Karpas-422 (cell line): ENCODE results near the gene PRPS1. TPM values are rescaled to one million over a fixed set of nuclear protein-coding genes. Genes with fewer than 3 reads are reported as not detected.
"Not testable (repeated sequence)": the region's sequence is repeated elsewhere in the genome, so short reads cannot be mapped to it uniquely, and the experiment has no call there.

Source experiments
- DNase-seq: peaks from one replicate; pipeline ENCODE4 v3.0.0-alpha.2; 2015
- H2AFZ ChIP-seq: fragments of 200-600 bp; sonication (generic); 2 replicates; pipeline ENCODE4 v1.6.1; 2014; ENCODE audit warnings: antibody characterized with exemption, low read length, mixed read lengths
- H3K27ac ChIP-seq: fragments of 200-600 bp; sonication (generic); 2 replicates; pipeline ENCODE4 v1.5.1; 2014; ENCODE audit warnings: mild to moderate bottlenecking, low read length, moderate library complexity
- H3K27me3 ChIP-seq: fragments of 200-600 bp; sonication (generic); 2 replicates; pipeline ENCODE4 v1.6.1; 2014; ENCODE audit warnings: low read length, mixed read lengths
- H3K36me3 ChIP-seq: fragments of 200-600 bp; sonication (generic); 2 replicates; pipeline ENCODE4 v1.6.1; 2014; ENCODE audit warnings: low read length, mixed read lengths; ENCODE audit not compliant: insufficient read depth
- H3K4me1 ChIP-seq: fragments of 200-600 bp; sonication (generic); 2 replicates; pipeline ENCODE4 v1.6.1; 2014; ENCODE audit warnings: mild to moderate bottlenecking, low read length, mixed read lengths
- H3K4me2 ChIP-seq: fragments of 200-600 bp; sonication (generic); 2 replicates; pipeline ENCODE4 v1.6.1; 2014; ENCODE audit warnings: low read length, low read depth, mild to moderate bottlenecking; ENCODE audit not compliant: poor library complexity, severe bottlenecking
- H3K4me3 ChIP-seq: fragments of 200-600 bp; sonication (generic); 2 replicates; pipeline ENCODE4 v1.5.1; 2014; ENCODE audit warnings: mild to moderate bottlenecking, antibody characterized with exemption, low read length, mixed read lengths
- H3K79me2 ChIP-seq: fragments of 200-600 bp; sonication (generic); 2 replicates; pipeline ENCODE4 v1.6.1; 2014; ENCODE audit warnings: mild to moderate bottlenecking, low read length, mixed read lengths
- H3K9ac ChIP-seq: fragments of 200-600 bp; sonication (generic); 2 replicates; pipeline ENCODE4 v1.6.0; 2014; ENCODE audit warnings: low read length
- H3K9me2 ChIP-seq: fragments of 200-600 bp; sonication (generic), shearing (Covaris generic); replicated peaks from 2 replicates; pipeline ENCODE4 v1.6.0; 2014; ENCODE audit warnings: mild to moderate bottlenecking, low read length, moderate library complexity; ENCODE audit not compliant: insufficient read depth
- H3K9me3 ChIP-seq: fragments of 300-700, 200-600 bp; sonication (generic); 2 replicates; pipeline ENCODE4 v1.6.1; 2014; ENCODE audit warnings: low read length, mixed read lengths
- H4K20me1 ChIP-seq: fragments of 200-600 bp; sonication (generic); 2 replicates; pipeline ENCODE4 v1.6.1; 2014; ENCODE audit warnings: mild to moderate bottlenecking, antibody characterized with exemption, low read length, low read depth; ENCODE audit not compliant: insufficient read depth
- total RNA-seq: library from RNA; depleted of rRNA; stranded (reverse); fragments of >200 nt; shearing (Covaris generic); gene quantifications from 2 replicates; pipeline ENCODE4 v1.2.3, GENCODE V29; 2014; ENCODE audit warnings: low replicate concordance

The PRPS1 gene
- total RNA-seq, 1 experiment from 2014 or later: 50.7 TPM

GRCh38 chrX:107662145-107662544, 33.8 kb downstream of the PRPS1 start:
- Histone ChIP-seq H4K20me1 (no peaks in the 10 kb centered on the region), H3K27me3 (no peaks in the 10 kb centered on the region), H3K9ac (no peak overlapping the region), H3K9me2 (no peaks in the 10 kb centered on the region), H3K36me3 (no peaks in the 10 kb centered on the region), H3K27ac (no peak overlapping the region), H3K4me2 (no peak overlapping the region), H3K79me2 (no peaks in the 10 kb centered on the region), H3K9me3 (no peaks in the 10 kb centered on the region), H3K4me1 (no peaks in the 10 kb centered on the region), H3K4me3 (no peak overlapping the region), H2AFZ (no peak overlapping the region)
- DNase-seq: no peak

- no peaks in the 10 kb centered on the region for H3K9me2 ChIP-seq
- H3K36me3 ChIP-seq: no peaks in the 10 kb centered on the region
- H3K9me3 ChIP-seq: no peaks in the 10 kb centered on the region
- H3K27me3 ChIP-seq: no peaks in the 10 kb centered on the region
- H3K4me2 ChIP-seq: no peak overlapping the region
- no peak overlapping the region for H2AFZ ChIP-seq
- H3K4me3 ChIP-seq: no peak overlapping the region
- no peak overlapping the region for H3K9ac ChIP-seq
- no peaks in the 10 kb centered on the region for H3K79me2 ChIP-seq
- H3K27ac ChIP-seq: no peak overlapping the region
- no peak for DNase-seq
- H4K20me1 ChIP-seq: no peaks in the 10 kb centered on the region
- no peaks in the 10 kb centered on the region for H3K4me1 ChIP-seq
Measured at GRCh38 chrX:107662824-107663223, 34.5 kb downstream of the PRPS1 start.

GRCh38 chrX:107666931-107667330, 38.6 kb downstream of the PRPS1 start:
- no peaks in the 10 kb centered on the region for H3K9me3 ChIP-seq
- H3K36me3 ChIP-seq: no peaks in the 10 kb centered on the region
- H3K9me2 ChIP-seq: no peaks in the 10 kb centered on the region
- no peak overlapping the region for H3K9ac ChIP-seq
- no peak overlapping the region for H2AFZ ChIP-seq
- no peaks in the 10 kb centered on the region for H3K27me3 ChIP-seq
- H3K4me2 ChIP-seq: no peak overlapping the region
- H3K4me3 ChIP-seq: no peak overlapping the region
- no peaks in the 10 kb centered on the region for H3K4me1 ChIP-seq
- H3K27ac ChIP-seq: no peak overlapping the region
- DNase-seq: no peak
- no peaks in the 10 kb centered on the region for H3K79me2 ChIP-seq
- no peaks in the 10 kb centered on the region for H4K20me1 ChIP-seq

- Histone ChIP-seq H3K9ac (no peak overlapping the region), H3K36me3 (no peaks in the 10 kb centered on the region)
Measured at GRCh38 chrX:107667426-107667825, 39.1 kb downstream of the PRPS1 start.

GRCh38 chrX:107668710-107669109, 40.4 kb downstream of the PRPS1 start:
- H3K9me3 ChIP-seq, H3K27me3 ChIP-seq, H3K27ac ChIP-seq, H3K4me3 ChIP-seq, H4K20me1 ChIP-seq, H3K79me2 ChIP-seq, DNase-seq, H3K4me2 ChIP-seq, H2AFZ ChIP-seq, H3K9ac ChIP-seq, H3K9me2 ChIP-seq, H3K36me3 ChIP-seq: not testable (repeated sequence)
- peaks cover 11% of the 10 kb centered on the region for H3K4me1 ChIP-seq

More at GRCh38 chrX:107667426-107667825, 39.1 kb downstream of the PRPS1 start:
- no peaks in the 10 kb centered on the region for H3K9me2 ChIP-seq
- no peak overlapping the region for H3K4me3 ChIP-seq
- no peak overlapping the region for H2AFZ ChIP-seq
- no peak overlapping the region for H3K27ac ChIP-seq
- H4K20me1 ChIP-seq: no peaks in the 10 kb centered on the region
- H3K4me1 ChIP-seq: no peaks in the 10 kb centered on the region
- H3K9me3 ChIP-seq: no peaks in the 10 kb centered on the region
- no peak overlapping the region for H3K4me2 ChIP-seq
- no peaks in the 10 kb centered on the region for H3K27me3 ChIP-seq
- H3K79me2 ChIP-seq: no peaks in the 10 kb centered on the region
- no peak for DNase-seq

- H3K9ac ChIP-seq: no peak overlapping the region
- H3K4me3 ChIP-seq: no peak overlapping the region
- H3K9me3 ChIP-seq: no peaks in the 10 kb centered on the region
- no peaks in the 10 kb centered on the region for H3K36me3 ChIP-seq
- H3K79me2 ChIP-seq: no peaks in the 10 kb centered on the region
- H3K27me3 ChIP-seq: no peaks in the 10 kb centered on the region
- no peak for DNase-seq
- H2AFZ ChIP-seq: no peak overlapping the region
- H4K20me1 ChIP-seq: no peaks in the 10 kb centered on the region
- H3K4me2 ChIP-seq: no peak overlapping the region
- peaks cover 16% of the 10 kb centered on the region for H3K4me1 ChIP-seq
- no peaks in the 10 kb centered on the region for H3K9me2 ChIP-seq
- no peak overlapping the region for H3K27ac ChIP-seq
Measured at GRCh38 chrX:107669261-107669660, 41.0 kb downstream of the PRPS1 start.

- Histone ChIP-seq H3K79me2 (no peaks in the 10 kb centered on the region), H3K9me2 (no peaks in the 10 kb centered on the region)
Measured at GRCh38 chrX:107669885-107670628, 41.7 kb downstream of the PRPS1 start.

GRCh38 chrX:107671256-107671655, 42.9 kb downstream of the PRPS1 start:
- not testable (repeated sequence) for H3K27me3 ChIP-seq, H3K27ac ChIP-seq, H3K9ac ChIP-seq

More at GRCh38 chrX:107669885-107670628, 41.7 kb downstream of the PRPS1 start:
- H3K4me2 ChIP-seq: no peak overlapping the region
- H3K4me1 ChIP-seq: peaks cover 24% of the 10 kb centered on the region
- H2AFZ ChIP-seq: no peak overlapping the region
- no peaks in the 10 kb centered on the region for H3K27me3 ChIP-seq
- no peaks in the 10 kb centered on the region for H3K9me3 ChIP-seq
- no peaks in the 10 kb centered on the region for H3K36me3 ChIP-seq
- no peak overlapping the region for H3K4me3 ChIP-seq
- H3K27ac ChIP-seq: no peak overlapping the region
- no peaks in the 10 kb centered on the region for H4K20me1 ChIP-seq
- no peak overlapping the region for H3K9ac ChIP-seq
- no peak for DNase-seq

More at GRCh38 chrX:107671256-107671655, 42.9 kb downstream of the PRPS1 start:
- H3K9me3 ChIP-seq, H3K36me3 ChIP-seq, H3K9me2 ChIP-seq, H4K20me1 ChIP-seq, H3K79me2 ChIP-seq, H3K4me3 ChIP-seq, H3K4me2 ChIP-seq, H2AFZ ChIP-seq, DNase-seq: not testable (repeated sequence)
- peaks cover 36% of the 10 kb centered on the region for H3K4me1 ChIP-seq
